HG02678 (cell line): ENCODE results near the gene GALNT17.
"Not testable (repeated sequence)": the region's sequence is repeated elsewhere in the genome, so short reads cannot be mapped to it uniquely, and the experiment has no call there.

Experiments used
- ATAC-seq: cut with Tn5 transposase; IDR thresholded peaks from one replicate; pipeline ENCODE4 v1.9.1; 2021; ENCODE audit warnings: mild to moderate bottlenecking, moderate library complexity; ENCODE audit not compliant: unreplicated experiment

GALNT17 gene

GRCh38 chr7:71157757-71158156 is 25.8 kb downstream of the GALNT17 start:
- ATAC-seq: no peak

GRCh38 chr7:71165708-71166107 is 33.8 kb downstream of the GALNT17 start:
- ATAC-seq: no peak

- no peak for ATAC-seq
Observed at GRCh38 chr7:71171476-71171875, 39.5 kb downstream of the GALNT17 start.

GRCh38 chr7:71173955-71174354 is 42.0 kb downstream of the GALNT17 start:
- ATAC-seq: no peak

GRCh38 chr7:71182438-71182935 is 50.5 kb downstream of the GALNT17 start:
- ATAC-seq: no peak

GRCh38 chr7:71184136-71184535 is 52.2 kb downstream of the GALNT17 start:
- no peak for ATAC-seq

- no peak for ATAC-seq
Observed at GRCh38 chr7:71184609-71185008, 52.7 kb downstream of the GALNT17 start.

GRCh38 chr7:71186535-71187057 is 54.7 kb downstream of the GALNT17 start:
- no peak for ATAC-seq

GRCh38 chr7:71191771-71192170 is 59.8 kb downstream of the GALNT17 start:
- no peak for ATAC-seq

GRCh38 chr7:71193099-71193810 is 61.3 kb downstream of the GALNT17 start:
- no peak for ATAC-seq

GRCh38 chr7:71198391-71198790 is 66.4 kb downstream of the GALNT17 start:
- ATAC-seq: no peak

- ATAC-seq: no peak
Observed at GRCh38 chr7:71198887-71199286, 66.9 kb downstream of the GALNT17 start.

- no peak for ATAC-seq
Observed at GRCh38 chr7:71206184-71206583, 74.2 kb downstream of the GALNT17 start.

GRCh38 chr7:71208881-71209280 is 76.9 kb downstream of the GALNT17 start:
- no peak for ATAC-seq

- ATAC-seq: not testable (repeated sequence)
Observed at GRCh38 chr7:71209484-71209883, 77.5 kb downstream of the GALNT17 start.

GRCh38 chr7:71210220-71210619 is 78.3 kb downstream of the GALNT17 start:
- no peak for ATAC-seq

- ATAC-seq: not testable (repeated sequence)
Observed at GRCh38 chr7:71212433-71212832, 80.5 kb downstream of the GALNT17 start.

GRCh38 chr7:71216211-71216610 is 84.3 kb downstream of the GALNT17 start:
- ATAC-seq: no peak

- ATAC-seq: no peak
Observed at GRCh38 chr7:71220210-71220695, 88.3 kb downstream of the GALNT17 start.

- ATAC-seq: no peak
Observed at GRCh38 chr7:71221049-71221448, 89.1 kb downstream of the GALNT17 start.

GRCh38 chr7:71221549-71221948 is 89.6 kb downstream of the GALNT17 start:
- ATAC-seq: no peak

GRCh38 chr7:71227126-71227525 is 95.2 kb downstream of the GALNT17 start:
- ATAC-seq: no peak
